GM19238 (cell line): ENCODE results near the gene TAF6.

Source experiments
- DNase-seq: peaks from one replicate; pipeline ENCODE4 v3.0.0; 2011; ENCODE audit warnings: low spot score; ENCODE audit not compliant: insufficient read length

Gene TAF6

GRCh38 chr7:100095704-100096103, 23.5 kb downstream of the TAF6 start:
- no peak for DNase-seq

GRCh38 chr7:100095289-100095688, 23.9 kb downstream of the TAF6 start:
- no peak for DNase-seq

DNA sequence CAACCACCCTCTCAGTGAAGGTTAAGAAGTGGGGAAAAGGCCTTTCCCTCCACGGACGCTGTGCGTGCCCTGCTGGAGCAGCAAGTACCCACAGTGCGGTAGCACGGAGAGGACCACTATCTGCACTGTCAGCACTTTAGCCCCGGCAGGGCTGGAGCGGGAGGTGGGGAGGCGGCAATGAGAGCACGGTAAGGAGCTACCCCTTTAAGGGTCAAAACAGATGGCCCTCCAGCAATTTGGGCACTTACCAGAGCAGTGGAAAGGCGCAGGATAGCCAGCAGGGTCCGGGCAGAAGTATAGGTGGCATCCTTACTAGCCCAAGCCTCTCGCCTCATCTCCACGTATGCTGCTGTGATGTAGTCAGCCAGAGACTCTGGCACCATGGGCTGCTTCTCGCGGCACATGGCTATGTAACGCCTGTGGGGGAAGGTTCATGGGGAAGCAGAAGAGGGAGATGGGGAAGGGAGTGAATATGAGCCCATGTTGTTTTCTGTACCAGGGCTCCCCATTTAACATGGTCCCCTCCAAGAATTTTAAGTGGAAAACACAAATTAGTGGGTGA, 25.2 kb downstream of the TAF6 start:
- no peak for DNase-seq

DNA sequence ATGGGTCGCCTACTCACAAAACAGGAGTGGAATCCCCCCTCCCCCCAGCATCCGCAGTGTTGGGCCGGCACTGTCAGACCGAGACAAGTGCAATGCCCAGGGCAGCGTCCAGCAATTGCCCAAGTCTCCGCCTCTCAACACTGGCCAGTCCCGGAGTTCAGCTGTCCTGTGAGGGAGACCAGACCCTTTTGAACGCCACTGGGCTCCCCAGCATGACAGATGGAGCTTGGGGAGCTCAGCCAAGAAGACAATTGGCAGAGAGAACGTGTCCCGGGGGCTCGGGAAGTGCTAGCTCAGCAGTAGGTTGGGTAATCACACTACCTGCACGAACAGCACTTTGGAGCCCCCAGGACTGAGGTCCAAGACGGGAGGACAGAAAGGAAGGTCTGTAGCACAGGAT, 25.7 kb downstream of the TAF6 start:
- no peak for DNase-seq

DNA sequence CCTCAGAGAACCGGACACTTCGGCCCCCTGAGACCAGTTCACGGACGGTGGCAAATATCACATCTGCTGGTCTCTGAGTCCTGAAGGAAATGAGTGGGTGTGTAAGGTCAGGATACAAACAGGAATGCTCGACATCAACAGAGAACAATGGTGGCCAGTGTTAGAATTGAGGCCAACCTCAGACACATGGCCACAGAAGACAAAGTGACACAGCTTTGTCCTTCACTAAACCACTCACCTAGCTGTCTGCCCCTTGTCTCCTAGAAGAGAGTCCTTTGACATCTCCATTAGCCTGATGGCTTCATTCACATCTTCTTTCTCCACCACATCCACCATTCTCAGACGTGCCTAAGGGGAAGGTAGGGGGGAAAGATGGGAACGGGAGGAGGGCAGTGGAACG, 26.1 kb downstream of the TAF6 start:
- no peak for DNase-seq

GRCh38 chr7:100091411-100092181, 27.6 kb downstream of the TAF6 start:
- DNase-seq, result no peak

- no peak for DNase-seq
These were observed 28.4 kb downstream of the TAF6 start for GRCh38 chr7:100090527-100091410.

DNA sequence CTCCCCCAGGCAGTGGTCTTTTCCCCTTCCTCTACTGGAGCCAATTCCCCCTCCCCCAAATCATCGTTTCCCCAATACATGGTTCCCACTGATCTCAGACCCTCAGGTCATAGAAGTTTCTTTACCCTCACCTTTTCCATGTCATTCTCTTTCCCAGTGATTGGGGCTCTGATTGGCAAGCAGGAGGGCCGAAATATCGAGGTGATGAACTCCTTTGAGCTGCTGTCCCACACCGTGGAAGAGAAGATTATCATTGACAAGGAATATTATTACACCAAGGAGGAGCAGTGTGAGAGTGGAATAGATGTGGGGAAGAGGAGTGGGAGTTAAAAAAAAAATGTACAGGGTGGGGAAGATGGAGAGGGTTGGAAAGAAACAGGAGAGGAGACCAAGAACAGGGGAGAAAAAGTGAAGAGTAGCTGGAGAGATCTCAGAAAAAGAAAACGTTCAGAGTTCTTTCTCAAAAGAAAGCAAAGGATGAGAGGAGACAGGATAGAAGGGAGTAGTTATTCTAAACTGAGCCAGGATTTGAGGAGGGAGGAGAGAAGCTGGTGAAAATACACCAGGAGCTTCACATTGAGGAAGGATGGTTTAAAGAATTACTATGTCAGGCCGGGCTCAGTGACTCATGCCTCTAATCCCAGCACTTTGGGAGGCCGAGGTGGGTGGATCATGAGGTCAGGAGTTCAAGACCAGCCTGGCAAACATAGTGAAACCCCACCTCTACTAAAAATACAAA, 29.5 kb downstream of the TAF6 start:
- no peak for DNase-seq

- DNase-seq, result peak; percentile 79
These were observed 30.3 kb downstream of the TAF6 start, which contains the start of gene COPS6 for GRCh38 chr7:100088621-100089457. COPS6 (plus strand) TSS chr7:100088969; CDS start chr7:100088991, 22 bp downstream.

GRCh38 chr7:100088095-100088620, 31.0 kb downstream of the TAF6 start:
- DNase-seq, result no peak

- DNase-seq, result no peak
These were observed 32.0 kb downstream of the TAF6 start for GRCh38 chr7:100087055-100087750.

GRCh38 chr7:100085515-100085914, 33.6 kb downstream of the TAF6 start:
- no peak for DNase-seq

- no peak for DNase-seq
These were observed 36.2 kb downstream of the TAF6 start for GRCh38 chr7:100082978-100083377.

GRCh38 chr7:100081535-100082102, 37.5 kb downstream of the TAF6 start, which contains the start of gene ZNF3:
ZNF3 (minus strand) TSS chr7:100081723; CDS start chr7:100077357, 4,366 bp downstream.
- peak; percentile 86 for DNase-seq

DNA sequence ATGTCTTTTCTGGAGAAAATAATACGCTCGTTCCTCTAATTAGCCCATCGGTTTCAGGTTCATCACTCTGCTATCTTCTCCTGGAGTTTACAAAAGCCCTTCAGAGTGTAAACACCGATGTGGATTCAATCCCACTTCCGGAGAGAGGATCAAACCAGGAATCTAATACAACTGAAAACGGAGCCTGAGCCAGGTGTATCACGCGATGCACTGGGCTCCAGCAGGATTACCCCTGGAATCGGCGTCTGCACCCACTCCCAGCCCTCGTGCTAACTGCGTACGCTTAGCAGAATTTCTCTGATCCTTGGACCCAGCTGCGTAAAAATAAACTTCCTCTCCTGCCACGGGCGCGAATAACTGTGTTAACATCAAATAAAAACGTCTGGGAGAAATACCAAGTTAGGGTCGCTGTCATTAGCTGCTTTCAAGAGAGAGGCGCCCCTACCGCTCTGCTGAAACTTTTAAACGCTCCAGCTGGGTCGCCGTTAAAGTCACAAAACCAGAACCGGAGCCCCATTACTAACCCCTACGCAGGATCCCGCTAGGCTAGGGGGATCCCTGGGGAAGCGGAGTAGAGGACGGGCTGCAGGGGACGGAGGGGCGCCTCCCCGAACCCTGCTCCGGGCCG, 38.1 kb downstream of the TAF6 start:
- no peak for DNase-seq

GRCh38 chr7:100079024-100079560, 40.1 kb downstream of the TAF6 start:
- DNase-seq, result no peak

- DNase-seq, result no peak
These were observed 42.0 kb downstream of the TAF6 start for GRCh38 chr7:100077205-100077604.

GRCh38 chr7:100075418-100075817, 43.7 kb downstream of the TAF6 start:
- DNase-seq, result no peak
